ENCODE results near the gene SUGCT.

Gene SUGCT

GRCh38 chr7:40551685-40552576, 417.1 kb downstream of the SUGCT start:
- no peak for DNase-seq (ENCODE audit: low read depth)
- TF ChIP-seq, protein P1, sequence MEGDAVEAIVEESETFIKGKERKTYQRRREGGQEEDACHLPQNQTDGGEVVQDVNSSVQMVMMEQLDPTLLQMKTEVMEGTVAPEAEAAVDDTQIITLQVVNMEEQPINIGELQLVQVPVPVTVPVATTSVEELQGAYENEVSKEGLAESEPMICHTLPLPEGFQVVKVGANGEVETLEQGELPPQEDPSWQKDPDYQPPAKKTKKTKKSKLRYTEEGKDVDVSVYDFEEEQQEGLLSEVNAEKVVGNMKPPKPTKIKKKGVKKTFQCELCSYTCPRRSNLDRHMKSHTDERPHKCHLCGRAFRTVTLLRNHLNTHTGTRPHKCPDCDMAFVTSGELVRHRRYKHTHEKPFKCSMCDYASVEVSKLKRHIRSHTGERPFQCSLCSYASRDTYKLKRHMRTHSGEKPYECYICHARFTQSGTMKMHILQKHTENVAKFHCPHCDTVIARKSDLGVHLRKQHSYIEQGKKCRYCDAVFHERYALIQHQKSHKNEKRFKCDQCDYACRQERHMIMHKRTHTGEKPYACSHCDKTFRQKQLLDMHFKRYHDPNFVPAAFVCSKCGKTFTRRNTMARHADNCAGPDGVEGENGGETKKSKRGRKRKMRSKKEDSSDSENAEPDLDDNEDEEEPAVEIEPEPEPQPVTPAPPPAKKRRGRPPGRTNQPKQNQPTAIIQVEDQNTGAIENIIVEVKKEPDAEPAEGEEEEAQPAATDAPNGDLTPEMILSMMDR (conservative IDR thresholded peaks at IDR 0.05; ENCODE audit: low read depth, low read length) = no peak
- H3K4me3 ChIP-seq (ENCODE audit: low read length) = no peak overlapping the region

- no peak for DNase-seq (ENCODE audit: low read depth)
- TF ChIP-seq, protein P1 (conservative IDR thresholded peaks at IDR 0.05; ENCODE audit: low read depth, low read length) = no peak
- no peak overlapping the region for H3K4me3 ChIP-seq (ENCODE audit: low read length)
Observed at GRCh38 chr7:40560672-40561071, 425.9 kb downstream of the SUGCT start.

- TF ChIP-seq, protein P1 (conservative IDR thresholded peaks at IDR 0.05; ENCODE audit: low read depth, low read length) = no peak
- no peak overlapping the region for H3K4me3 ChIP-seq (ENCODE audit: low read length)
- no peak for DNase-seq (ENCODE audit: low read depth)
Observed at GRCh38 chr7:40566879-40567278, 432.1 kb downstream of the SUGCT start.

DNA sequence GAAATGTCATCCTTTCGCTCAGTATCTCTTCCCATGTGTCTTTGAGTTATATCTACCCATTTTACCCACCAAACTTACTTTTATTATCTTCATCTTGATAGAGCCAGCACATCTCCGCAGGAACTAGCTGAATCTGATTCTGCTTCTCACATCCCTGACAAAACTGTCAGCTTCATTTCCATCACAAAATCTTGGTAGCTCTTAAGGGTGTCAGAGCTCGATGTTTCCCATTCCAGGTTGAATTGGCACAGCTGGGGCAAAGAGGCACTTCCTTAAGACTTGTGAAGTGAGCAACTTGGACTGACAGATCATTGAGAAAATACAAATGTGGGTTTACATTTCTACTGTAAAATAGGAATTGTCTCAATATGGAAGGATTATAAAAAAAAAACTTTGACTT, 434.5 kb downstream of the SUGCT start:
- no peak overlapping the region for H3K4me3 ChIP-seq (ENCODE audit: low read length)
- no peak for DNase-seq (ENCODE audit: low read depth)
- TF ChIP-seq, protein P1 (conservative IDR thresholded peaks at IDR 0.05; ENCODE audit: low read depth, low read length) = no peak

DNA sequence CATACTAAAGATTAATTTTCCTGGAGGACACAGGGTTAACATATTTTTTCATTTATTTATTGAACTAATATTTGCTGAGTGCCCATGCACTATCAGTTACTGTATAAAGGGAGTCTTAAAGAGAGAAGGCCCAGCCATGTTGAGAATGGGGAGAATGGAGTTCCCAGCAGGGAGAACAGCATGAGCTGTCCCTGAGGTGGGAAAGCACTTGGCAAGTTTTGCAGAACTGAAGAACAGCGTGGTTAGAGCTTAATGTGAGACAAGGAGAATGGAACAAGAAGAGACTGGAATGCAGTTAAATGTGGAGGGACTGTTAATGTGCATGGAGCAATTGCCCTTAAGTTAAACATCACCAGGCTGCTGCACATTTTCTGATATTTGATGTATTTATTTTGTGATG, 435.4 kb downstream of the SUGCT start:
- TF ChIP-seq, protein P1 (conservative IDR thresholded peaks at IDR 0.05; ENCODE audit: low read depth, low read length) = no peak
- H3K4me3 ChIP-seq (ENCODE audit: low read length) = no peak overlapping the region
- no peak for DNase-seq (ENCODE audit: low read depth)

GRCh38 chr7:40571796-40572195, 437.0 kb downstream of the SUGCT start:
- TF ChIP-seq, protein P1 (conservative IDR thresholded peaks at IDR 0.05; ENCODE audit: low read depth, low read length) = no peak
- no peak for DNase-seq (ENCODE audit: low read depth)

More at GRCh38 chr7:40571796-40572195, 437.0 kb downstream of the SUGCT start:
- H3K4me3 ChIP-seq (ENCODE audit: low read length) = no peak overlapping the region

Data from retinal pigment epithelial cell (primary cell).